GM19238 (cell line): ENCODE measurements around the gene TRIP11.

Source experiments
- DNase-seq: peaks from one replicate; pipeline ENCODE4 v3.0.0; 2011; ENCODE audit warnings: low spot score; ENCODE audit not compliant: insufficient read length

Gene TRIP11

GRCh38 chr14:91920526-91920925 is 119.3 kb downstream of the TRIP11 start:
- no peak for DNase-seq

GRCh38 chr14:91919814-91920213 is 120.0 kb downstream of the TRIP11 start:
- no peak for DNase-seq

GRCh38 chr14:91918186-91918883 is 121.5 kb downstream of the TRIP11 start:
- DNase-seq: no peak
